Measurements from ENCODE around the gene DHPS.
"Not testable (repeated sequence)": the region's sequence is repeated elsewhere in the genome, so short reads cannot be mapped to it uniquely, and the experiment has no call there.

The DHPS gene

DNA sequence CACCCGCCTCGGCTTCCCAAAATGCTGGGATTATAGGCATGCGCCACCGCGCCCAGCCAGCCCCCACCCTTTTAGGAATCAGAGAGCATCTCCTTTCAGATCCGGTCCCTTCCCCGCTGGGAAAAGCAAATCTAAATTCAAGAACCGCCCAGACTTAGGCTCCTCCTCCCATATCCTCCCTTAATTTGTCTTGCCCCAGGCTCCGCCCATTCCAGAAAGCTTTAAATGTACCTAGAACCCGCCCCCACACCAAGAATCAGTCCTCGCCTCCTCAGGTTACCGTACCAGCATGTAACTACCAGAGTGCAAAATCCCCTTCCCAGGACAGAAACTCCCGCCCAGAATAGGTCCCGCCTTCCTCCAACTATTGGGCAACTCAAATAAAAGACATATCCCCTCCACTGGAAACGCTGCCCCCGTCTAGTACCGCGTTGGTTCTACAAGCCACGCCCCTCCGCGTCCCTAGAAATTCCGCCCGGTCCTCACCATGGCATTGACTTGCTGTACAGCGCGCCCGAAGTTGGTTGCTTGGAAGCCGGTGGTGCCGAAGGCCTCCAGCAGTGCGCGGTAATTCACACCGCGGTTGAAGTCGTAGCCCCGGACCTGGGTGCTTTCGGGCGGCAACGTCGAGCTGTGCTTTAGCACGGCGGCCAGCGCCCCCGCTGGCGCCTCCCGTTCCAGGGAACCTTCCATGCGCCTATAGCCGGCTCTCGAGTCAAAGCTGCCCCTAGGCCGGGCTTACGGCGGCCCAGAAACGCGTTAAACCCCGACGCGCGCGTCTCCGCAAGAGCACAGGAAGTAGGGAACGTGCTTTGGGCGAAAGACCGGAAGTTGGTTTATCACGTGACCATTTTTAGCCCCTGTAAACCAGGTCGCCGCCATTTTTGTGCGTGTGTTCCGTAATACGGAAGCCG, at the start of gene DHPS:
Gene DHPS (minus strand): TSS at position 807 of the 914 bp plus-strand sequence. CDS start 114 bp downstream, at position 693.
- peak; percentile 99 for DNase-seq (ENCODE audit: low spot score)

- DNase-seq (ENCODE audit: low spot score) = no peak
These were observed 49.7 kb upstream of the DHPS start for GRCh38 chr19:12731337-12731736.

DNA sequence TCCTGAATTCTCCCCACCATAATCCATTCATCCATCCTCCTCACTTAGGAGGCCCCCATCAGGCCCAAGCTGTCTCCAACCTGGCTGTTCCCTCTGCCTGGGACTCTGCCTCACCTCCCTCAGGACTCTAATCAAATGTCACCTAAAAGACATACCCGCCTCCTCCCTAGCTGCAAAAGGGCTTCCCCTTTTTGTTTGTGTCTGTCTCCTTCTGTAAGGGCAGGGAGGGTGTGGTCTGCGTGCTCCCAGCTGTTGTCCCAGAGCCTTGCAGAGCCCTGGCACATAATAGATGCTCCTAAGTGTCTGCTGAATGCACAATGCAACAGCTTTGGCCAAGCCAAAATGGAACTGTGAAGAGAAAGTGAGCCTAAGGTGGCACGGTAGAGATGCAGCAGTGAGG, 48.4 kb upstream of the DHPS start:
- DNase-seq (ENCODE audit: low spot score) = no peak

DNA sequence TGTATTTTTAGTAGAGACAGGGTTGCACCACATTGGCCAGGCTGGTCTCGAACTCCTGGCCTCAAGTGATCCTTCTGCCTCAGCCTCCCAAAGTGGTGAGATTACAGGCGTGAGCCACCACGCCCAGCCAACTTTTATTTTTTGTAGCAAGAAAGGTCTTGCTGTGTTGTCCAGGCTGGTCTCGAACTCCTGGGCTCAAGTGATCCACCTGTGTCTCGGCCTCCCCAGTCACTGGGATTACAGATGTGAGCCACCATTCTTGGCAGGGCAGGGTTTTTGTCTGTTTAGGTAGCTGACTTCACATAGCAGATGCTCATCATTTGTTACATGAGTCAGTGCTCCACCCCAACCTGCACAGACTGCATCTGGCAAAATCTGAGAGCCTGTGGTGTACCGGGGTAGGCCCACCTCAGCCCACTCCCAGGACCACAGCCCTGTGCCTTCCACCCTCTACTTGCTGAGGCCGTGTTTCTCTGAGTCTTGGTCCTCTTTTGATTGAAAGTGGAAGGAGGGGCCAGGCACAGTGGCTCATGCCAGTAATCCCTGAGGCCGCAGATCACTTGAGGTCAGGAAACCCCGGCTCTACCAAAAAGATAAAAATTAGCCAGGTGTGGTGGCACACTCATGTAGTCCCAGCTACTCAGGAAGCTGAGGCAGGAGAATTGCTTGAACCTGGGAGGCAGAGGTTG, 46.2 kb upstream of the DHPS start:
- DNase-seq (ENCODE audit: low spot score) = no peak

DNA sequence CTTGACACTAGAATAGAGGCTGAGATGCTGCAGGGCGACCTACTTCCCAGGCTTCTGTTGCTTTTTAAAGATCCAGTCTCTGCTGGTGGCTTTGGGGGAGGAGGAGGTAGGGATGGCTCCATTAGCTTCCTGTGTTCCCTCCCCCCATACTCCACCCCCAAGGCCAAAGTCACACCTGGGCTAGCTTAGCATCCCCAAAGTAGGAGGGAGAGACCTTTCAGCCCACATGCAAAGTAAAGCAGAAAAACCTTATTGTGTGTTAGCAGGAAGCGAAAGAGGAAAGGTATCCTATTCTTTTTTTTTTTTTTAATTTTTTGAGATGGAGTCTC, 45.3 kb upstream of the DHPS start:
- DNase-seq (ENCODE audit: low spot score) = no peak

DNA sequence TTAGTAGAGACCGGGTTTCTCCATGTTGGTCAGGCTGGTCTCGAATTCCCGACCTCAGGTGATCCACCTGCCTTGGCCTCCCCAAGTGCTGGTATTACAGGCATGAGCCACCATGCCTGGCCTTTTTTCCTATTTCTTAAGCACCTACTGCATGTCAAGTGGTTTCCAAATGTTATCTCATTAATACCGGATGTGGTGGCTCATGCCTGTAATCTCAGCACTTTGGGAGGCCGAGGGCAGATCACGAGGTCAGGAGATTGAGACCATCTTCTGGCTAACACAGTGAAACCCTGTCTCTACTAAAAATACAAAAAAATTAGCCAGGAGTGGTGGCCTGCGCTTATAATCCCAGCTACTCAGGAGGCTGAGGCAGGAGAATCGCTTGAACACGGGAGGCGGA, 43.9 kb upstream of the DHPS start:
- not testable (repeated sequence) for DNase-seq (ENCODE audit: low spot score)

DNA sequence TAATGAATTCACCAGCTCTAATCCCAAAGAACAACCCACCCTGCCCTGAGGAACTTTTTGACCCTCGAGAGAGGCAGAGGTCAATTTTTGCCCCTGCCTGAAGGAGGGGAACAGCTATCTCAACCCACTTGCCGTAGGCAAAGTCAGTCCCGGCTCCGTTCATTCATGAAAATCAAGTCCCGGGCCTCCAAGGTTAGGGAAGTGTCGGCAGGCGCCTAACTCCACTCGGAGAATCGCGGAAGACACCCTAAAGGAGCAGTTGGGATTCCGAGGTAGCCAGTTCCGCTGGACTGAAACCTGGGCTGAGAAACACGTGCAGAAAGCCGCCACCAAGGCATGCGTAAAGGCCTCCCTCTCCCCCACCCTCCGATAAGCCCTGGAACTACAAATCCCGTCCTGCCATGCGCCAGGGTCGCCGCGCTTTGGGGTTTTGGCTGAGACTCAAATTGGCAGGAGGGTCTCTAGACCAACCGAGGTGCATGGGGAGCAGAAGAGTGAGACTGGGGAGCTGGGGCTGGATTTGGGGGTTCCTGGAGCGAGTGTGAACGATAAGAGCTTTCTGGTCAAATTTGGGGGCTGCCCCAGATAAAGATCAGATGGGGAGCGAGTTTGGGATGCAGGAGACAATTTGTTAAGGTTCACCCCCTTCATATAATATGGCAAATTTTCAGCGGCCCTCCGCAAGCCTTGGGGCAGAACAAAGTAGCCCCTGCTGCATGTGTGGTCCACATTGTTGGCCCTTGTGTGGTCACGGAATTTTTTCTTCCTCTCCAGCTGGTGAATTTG, 42.2 kb upstream of the DHPS start, which contains the start of gene TNPO2:
Gene TNPO2 (minus strand): TSS at position 292 of the 786 bp plus-strand sequence. CDS start 2,955 bp downstream, outside the sequence.
- peak; percentile 79 for DNase-seq (ENCODE audit: low spot score)

DNA sequence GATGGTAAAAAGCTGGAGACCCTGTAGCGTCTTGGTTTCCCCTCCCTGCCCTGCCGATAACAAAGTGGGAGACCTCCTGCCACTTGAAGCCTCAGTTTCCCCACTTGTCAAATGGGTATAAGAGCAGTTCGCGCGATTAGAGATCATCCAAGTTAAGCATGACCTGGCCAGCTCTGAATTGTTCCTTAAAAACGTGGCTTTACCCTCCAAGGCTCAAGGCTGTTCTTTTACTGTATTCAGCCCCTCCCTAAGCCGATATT, 41.6 kb upstream of the DHPS start:
- no peak for DNase-seq (ENCODE audit: low spot score)

GRCh38 chr19:12722566-12723380, 41.1 kb upstream of the DHPS start:
- peak; percentile 98 for DNase-seq (ENCODE audit: low spot score)

DNA sequence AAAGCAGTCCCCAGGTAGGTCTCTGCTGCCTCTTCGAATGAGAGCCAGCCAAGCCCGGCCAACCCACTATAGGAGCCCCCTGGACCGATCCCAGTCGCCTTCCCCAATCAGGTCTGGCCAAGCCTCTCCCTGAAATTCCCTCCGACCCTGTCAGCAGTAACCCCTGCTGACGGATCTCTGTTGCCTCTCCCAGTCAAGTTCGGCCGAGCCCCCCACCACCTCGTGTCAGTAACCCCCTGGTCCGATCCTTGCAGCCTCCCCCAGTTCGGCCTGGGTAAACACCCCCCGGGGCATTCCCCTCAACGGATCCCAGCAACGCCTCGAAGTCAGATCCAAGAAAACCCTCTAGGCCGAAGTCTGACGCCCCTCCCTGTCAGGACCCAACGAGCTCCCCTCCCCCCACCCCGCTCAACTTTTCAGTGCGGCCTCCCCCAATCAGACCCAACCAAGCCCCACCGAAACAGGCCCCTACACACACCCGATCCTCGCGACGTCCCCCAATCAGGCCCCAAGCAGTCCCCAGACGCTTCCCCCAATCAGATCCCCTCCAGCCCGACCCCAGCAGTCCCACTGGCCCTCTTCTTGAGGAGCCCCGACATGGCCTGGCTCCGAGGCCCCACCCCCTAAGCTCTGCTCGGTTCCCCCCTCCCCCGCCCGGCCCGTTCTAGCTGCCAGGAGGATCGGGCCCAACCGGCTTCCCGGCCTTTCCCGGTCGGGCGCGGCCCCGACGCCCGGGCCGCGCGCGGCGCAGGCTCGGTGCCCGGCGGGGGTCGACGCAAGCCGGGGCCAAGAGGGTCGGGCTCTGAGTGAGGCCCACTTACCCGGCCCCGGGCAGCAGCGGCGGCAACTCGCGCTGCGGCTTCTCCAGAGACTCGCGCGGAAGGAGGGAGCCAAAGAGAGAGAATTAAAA, 40.2 kb upstream of the DHPS start:
- DNase-seq (ENCODE audit: low spot score) = no peak

- no peak for DNase-seq (ENCODE audit: low spot score)
These were observed 39.4 kb upstream of the DHPS start for GRCh38 chr19:12720851-12721655.

DNA sequence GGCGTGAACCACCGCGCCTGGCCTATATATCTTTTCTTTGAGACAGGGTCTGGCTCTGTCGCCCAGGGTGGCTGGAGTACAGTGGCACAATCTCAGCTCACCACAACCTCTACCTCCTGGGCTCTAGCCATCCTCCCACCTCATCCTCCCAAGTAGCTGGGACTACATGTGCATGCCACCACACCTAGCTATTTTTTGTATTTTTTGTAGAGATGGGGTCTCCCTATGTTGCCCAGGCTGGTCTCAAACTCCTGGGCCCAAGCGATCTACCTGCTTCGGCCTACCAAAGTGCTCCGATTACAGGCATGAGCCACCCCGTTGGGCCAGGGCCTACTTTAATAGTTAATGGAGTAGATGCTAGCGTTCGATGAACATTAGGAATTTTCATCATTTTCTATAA, 38.6 kb upstream of the DHPS start:
- DNase-seq (ENCODE audit: low spot score) = no peak

GRCh38 chr19:12715929-12716328, 34.2 kb upstream of the DHPS start:
- no peak for DNase-seq (ENCODE audit: low spot score)

- DNase-seq (ENCODE audit: low spot score) = no peak
These were observed 33.4 kb upstream of the DHPS start for GRCh38 chr19:12715102-12715501.

DNA sequence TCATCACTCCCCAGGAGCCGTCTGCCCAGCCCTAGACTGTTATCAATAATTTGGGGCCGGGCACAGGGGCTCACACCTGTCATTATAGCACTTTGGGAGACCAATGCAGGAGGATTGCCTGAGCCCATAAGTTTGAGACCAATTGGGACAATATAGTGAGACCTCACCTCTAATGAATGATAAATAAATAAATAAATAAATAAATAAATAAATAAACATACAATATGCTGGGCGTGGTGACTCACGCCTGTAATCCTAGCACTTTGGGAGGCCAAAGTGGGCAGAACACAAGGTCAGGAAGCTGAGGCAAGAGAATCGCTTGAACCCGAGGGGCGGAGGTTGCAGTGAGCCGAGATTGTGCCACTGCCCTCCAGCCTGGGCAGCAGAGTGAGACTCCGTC, 31.6 kb upstream of the DHPS start:
- not testable (repeated sequence) for DNase-seq (ENCODE audit: low spot score)

GRCh38 chr19:12712077-12712476, 30.4 kb upstream of the DHPS start:
- not testable (repeated sequence) for DNase-seq (ENCODE audit: low spot score)

GRCh38 chr19:12711187-12711586, 29.5 kb upstream of the DHPS start:
- DNase-seq (ENCODE audit: low spot score) = no peak

- DNase-seq (ENCODE audit: low spot score) = no peak
These were observed 27.0 kb upstream of the DHPS start for GRCh38 chr19:12708641-12709040.

- DNase-seq (ENCODE audit: low spot score) = no peak
These were observed 24.6 kb upstream of the DHPS start for GRCh38 chr19:12706332-12706718.

Measured in SW480 (cell line).